CD4-positive, alpha-beta T cell treated with Interleukin-12 subunit alpha and Interleukin-12 subunit beta, for 1 hour (primary cell): ENCODE data around the gene PNMA8C.
"Not testable (repeated sequence)": the region's sequence is repeated elsewhere in the genome, so short reads cannot be mapped to it uniquely, and the experiment has no call there.

Experiments
- DNase-seq: peaks from one replicate; pipeline ENCODE4 v3.0.0-alpha.2; 2020

The PNMA8C gene

GRCh38 chr19:46446021-46446420 is 17.3 kb upstream of the PNMA8C start:
- no peak for DNase-seq

GRCh38 chr19:46442808-46443450 is 14.2 kb upstream of the PNMA8C start:
- DNase-seq, result no peak

- no peak for DNase-seq
Measured at GRCh38 chr19:46441866-46442265, 13.1 kb upstream of the PNMA8C start.

- DNase-seq, result not testable (repeated sequence)
Measured at GRCh38 chr19:46435689-46436088, 7.0 kb upstream of the PNMA8C start.

GRCh38 chr19:46435009-46435408 is 6.3 kb upstream of the PNMA8C start:
- DNase-seq, result no peak

- DNase-seq, result not testable (repeated sequence)
Measured at GRCh38 chr19:46433470-46433869, 4.7 kb upstream of the PNMA8C start.

GRCh38 chr19:46431824-46432223 is 3.1 kb upstream of the PNMA8C start:
- DNase-seq, result no peak

- no peak for DNase-seq
Measured at GRCh38 chr19:46429999-46430398, 1.3 kb upstream of the PNMA8C start.

GRCh38 chr19:46427518-46428045 is 1.2 kb downstream of the PNMA8C start:
- DNase-seq, result no peak

- DNase-seq, result no peak
Measured at GRCh38 chr19:46426506-46427162, 2.1 kb downstream of the PNMA8C start.

GRCh38 chr19:46426035-46426505 is 2.7 kb downstream of the PNMA8C start:
- DNase-seq, result no peak

GRCh38 chr19:46423188-46423587 is 5.5 kb downstream of the PNMA8C start:
- no peak for DNase-seq

GRCh38 chr19:46422344-46422743 is 6.4 kb downstream of the PNMA8C start:
- DNase-seq, result no peak

- DNase-seq, result no peak
Measured at GRCh38 chr19:46420056-46420455, 8.7 kb downstream of the PNMA8C start.

- not testable (repeated sequence) for DNase-seq
Measured at GRCh38 chr19:46415804-46416709, 12.7 kb downstream of the PNMA8C start.

- not testable (repeated sequence) for DNase-seq
Measured at GRCh38 chr19:46414899-46415298, 13.8 kb downstream of the PNMA8C start.

GRCh38 chr19:46413262-46414031 is 15.3 kb downstream of the PNMA8C start, which contains the start of gene CCDC8:
CCDC8 (minus strand) TSS chr19:46413564; CDS start chr19:46412810, 754 bp downstream.
- no peak for DNase-seq

GRCh38 chr19:46412650-46413261 is 16.0 kb downstream of the PNMA8C start:
- DNase-seq, result no peak

GRCh38 chr19:46411925-46412649 is 16.6 kb downstream of the PNMA8C start:
- no peak for DNase-seq

GRCh38 chr19:46411088-46411924 is 17.4 kb downstream of the PNMA8C start:
- no peak for DNase-seq
